ENCODE measurements around the gene AK5. TPM values are rescaled to one million over a fixed set of nuclear protein-coding genes. Genes with fewer than 3 reads are reported as not detected.

AK5 gene
- total RNA-seq, 2 donors from 2014 or later: 0.46 to 2.8 TPM

- no peaks in the 10 kb centered on the region for H3K9me3 ChIP-seq (ENCODE audit: control insufficient read depth, low read length)
- no peaks in the 10 kb centered on the region for H3K36me3 Mint-ChIP-seq (ENCODE audit: low read depth)
- no peaks in the 10 kb centered on the region for H3K4me1 Mint-ChIP-seq
- no peak overlapping the region for H3K9ac ChIP-seq (ENCODE audit: extremely low read depth, low read length, poor library complexity, severe bottlenecking)
- no peaks in the 10 kb centered on the region for H3K4me1 ChIP-seq (ENCODE audit: control insufficient read depth, insufficient read depth, low read length)
- no peaks in the 10 kb centered on the region for H3K9me3 Mint-ChIP-seq
- H3K4me3 Mint-ChIP-seq: no peak overlapping the region
- H3K36me3 ChIP-seq (ENCODE audit: control insufficient read depth, insufficient read depth, low read length): no peaks in the 10 kb centered on the region
- H3K27ac Mint-ChIP-seq: no peak overlapping the region
- DNase-seq: no peak
- no peak for TF ChIP-seq CTCF (conservative IDR thresholded peaks at IDR 0.05)
- no peak overlapping the region for H3K27ac ChIP-seq (ENCODE audit: low read depth, low read length)
- no peaks in the 10 kb centered on the region for H3K27me3 Mint-ChIP-seq (ENCODE audit: insufficient read depth)
- no peak overlapping the region for H3K4me3 ChIP-seq (ENCODE audit: low read length)
- H3K27me3 ChIP-seq (ENCODE audit: control insufficient read depth, insufficient read depth, low read length, poor library complexity, severe bottlenecking): no peaks in the 10 kb centered on the region
These were observed 54.9 kb downstream of the AK5 start for GRCh38 chr1:77336729-77337128.

- Histone ChIP-seq H3K27me3 (ENCODE audit: control insufficient read depth, insufficient read depth, low read length, poor library complexity, severe bottlenecking) (no peaks in the 10 kb centered on the region), H3K4me3 (ENCODE audit: low read length) (no peak overlapping the region), H3K9me3 (ENCODE audit: control insufficient read depth, low read length) (no peaks in the 10 kb centered on the region), H3K9ac (ENCODE audit: extremely low read depth, low read length, poor library complexity, severe bottlenecking) (no peak overlapping the region), H3K27ac (ENCODE audit: low read depth, low read length) (no peak overlapping the region), H3K4me1 (ENCODE audit: control insufficient read depth, insufficient read depth, low read length) (no peaks in the 10 kb centered on the region), H3K36me3 (ENCODE audit: control insufficient read depth, insufficient read depth, low read length) (no peaks in the 10 kb centered on the region)
- TF ChIP-seq CTCF (conservative IDR thresholded peaks at IDR 0.05): no peak
- H3K4me3 Mint-ChIP-seq: no peak overlapping the region
- H3K36me3 Mint-ChIP-seq (ENCODE audit: low read depth): no peaks in the 10 kb centered on the region
- H3K27me3 Mint-ChIP-seq (ENCODE audit: insufficient read depth): no peaks in the 10 kb centered on the region
- H3K4me1 Mint-ChIP-seq: no peaks in the 10 kb centered on the region
- H3K9me3 Mint-ChIP-seq: no peaks in the 10 kb centered on the region
- 83% methylated on average over 1 of the region's 1 CpG; no CpG with 5 or more reads in 1 of the 2 experiments for WGBS, 2 experiments (ENCODE audit: insufficient coverage in 1 of 2, insufficient read length in 1 of 2)
- DNase-seq: no peak
- H3K27ac Mint-ChIP-seq: no peak overlapping the region
These were observed 57.5 kb downstream of the AK5 start for GRCh38 chr1:77339326-77339725.

GRCh38 chr1:77341195-77341594 lies 59.4 kb downstream of the AK5 start:
- Histone ChIP-seq H3K27ac (ENCODE audit: low read depth, low read length) (no peak overlapping the region), H3K36me3 (ENCODE audit: control insufficient read depth, insufficient read depth, low read length) (no peaks in the 10 kb centered on the region), H3K27me3 (ENCODE audit: control insufficient read depth, insufficient read depth, low read length, poor library complexity, severe bottlenecking) (no peaks in the 10 kb centered on the region), H3K9ac (ENCODE audit: extremely low read depth, low read length, poor library complexity, severe bottlenecking) (no peak overlapping the region), H3K4me3 (ENCODE audit: low read length) (no peak overlapping the region), H3K9me3 (ENCODE audit: control insufficient read depth, low read length) (no peaks in the 10 kb centered on the region), H3K4me1 (ENCODE audit: control insufficient read depth, insufficient read depth, low read length) (no peaks in the 10 kb centered on the region)
- WGBS, 2 experiments (ENCODE audit: insufficient coverage in 1 of 2, insufficient read length in 1 of 2): 95 to 100% methylated on average over 1 to 4 of the region's 4 CpGs
- Mint-ChIP-seq H3K36me3 (ENCODE audit: low read depth) (no peaks in the 10 kb centered on the region), H3K27me3 (ENCODE audit: insufficient read depth) (no peaks in the 10 kb centered on the region), H3K4me1 (no peaks in the 10 kb centered on the region), H3K4me3 (no peak overlapping the region), H3K27ac (no peak overlapping the region), H3K9me3 (no peaks in the 10 kb centered on the region)
- DNase-seq: no peak
- no peak for TF ChIP-seq CTCF (conservative IDR thresholded peaks at IDR 0.05)

All from endodermal cell (in vitro differentiated cells).